ENCODE data around the gene LRRC9.
"Not testable (repeated sequence)": the region's sequence is repeated elsewhere in the genome, so short reads cannot be mapped to it uniquely, and the experiment has no call there.

Gene LRRC9

GRCh38 chr14:59919570-59920377 lies at the start of gene LRRC9:
Gene LRRC9 (plus strand): TSS chr14:59920144.
- peak in 1 of 2 donors; percentile 3 for DNase-seq

DNA sequence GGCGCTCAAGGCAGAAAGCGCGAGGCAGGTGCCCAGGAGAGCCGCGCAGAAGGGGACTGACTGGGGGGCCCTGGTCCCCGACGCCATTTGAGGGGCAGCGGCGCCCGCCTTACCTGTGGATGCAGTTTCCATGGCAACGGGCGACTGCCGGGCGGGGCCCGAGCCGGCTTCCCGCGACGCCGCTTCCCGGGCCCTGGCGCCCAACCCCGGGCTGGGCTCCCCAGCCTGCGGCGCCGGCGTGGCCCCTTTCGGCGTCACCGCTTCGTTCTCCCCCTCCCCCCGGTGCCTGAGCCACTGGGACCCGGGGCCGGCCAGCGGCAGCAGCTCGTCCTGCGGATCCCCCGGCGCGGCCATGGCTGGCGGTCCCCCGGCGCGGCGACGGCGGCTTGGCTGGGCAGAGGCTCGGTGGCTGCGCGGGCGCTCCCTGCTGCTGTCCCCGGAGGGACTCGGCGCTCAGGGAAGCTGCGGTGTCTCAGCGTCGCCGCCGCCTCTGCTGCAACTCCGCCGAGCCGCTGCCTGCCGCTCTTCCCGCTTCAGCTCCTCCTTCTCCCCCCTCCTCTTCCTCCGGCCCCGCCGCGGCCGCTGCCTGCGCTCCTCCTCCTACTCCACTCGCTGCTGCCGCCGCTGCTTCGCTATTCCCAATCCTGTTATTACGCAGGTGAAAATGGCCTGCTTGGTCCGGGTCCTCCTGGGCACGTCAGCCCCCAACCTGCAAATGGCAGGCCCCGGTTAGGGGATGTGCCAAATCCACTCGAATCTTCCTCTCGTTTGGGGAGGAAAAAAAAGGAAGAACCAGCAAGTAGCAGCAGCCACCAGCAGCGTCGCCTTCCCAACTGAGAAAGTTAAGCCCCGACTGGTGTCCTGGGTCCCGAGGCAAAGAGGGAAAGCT lies 49.4 kb upstream of the LRRC9 start, which contains the start of gene RTN1:
RTN1 (minus strand) TSS at position 500 of the 889 bp plus-strand sequence; CDS start at position 354, 146 bp downstream.
- DNase-seq = peak in 1 of 2 donors; percentile 46

DNA sequence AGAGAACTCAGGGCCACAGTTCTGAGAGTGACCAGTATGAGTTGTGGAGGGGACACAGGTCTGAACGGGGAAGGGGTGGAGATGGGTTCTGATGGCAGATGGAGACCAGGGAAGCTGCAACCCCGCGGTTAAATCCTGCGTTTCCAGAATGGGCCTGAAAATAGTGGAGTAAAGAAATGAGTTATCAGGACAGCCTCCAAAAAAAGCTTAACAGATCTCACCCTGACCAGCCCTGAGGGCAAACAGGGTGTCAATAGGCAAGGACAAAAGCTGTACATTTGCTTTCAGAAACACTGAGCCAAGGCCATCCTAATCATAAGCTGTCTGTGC lies 48.8 kb upstream of the LRRC9 start:
- no peak for DNase-seq

GRCh38 chr14:59882957-59883356 lies 37.0 kb upstream of the LRRC9 start:
- DNase-seq = no peak

GRCh38 chr14:59890676-59891075 lies 29.3 kb upstream of the LRRC9 start:
- DNase-seq = no peak

GRCh38 chr14:59895721-59896120 lies 24.2 kb upstream of the LRRC9 start:
- DNase-seq = no peak

DNA sequence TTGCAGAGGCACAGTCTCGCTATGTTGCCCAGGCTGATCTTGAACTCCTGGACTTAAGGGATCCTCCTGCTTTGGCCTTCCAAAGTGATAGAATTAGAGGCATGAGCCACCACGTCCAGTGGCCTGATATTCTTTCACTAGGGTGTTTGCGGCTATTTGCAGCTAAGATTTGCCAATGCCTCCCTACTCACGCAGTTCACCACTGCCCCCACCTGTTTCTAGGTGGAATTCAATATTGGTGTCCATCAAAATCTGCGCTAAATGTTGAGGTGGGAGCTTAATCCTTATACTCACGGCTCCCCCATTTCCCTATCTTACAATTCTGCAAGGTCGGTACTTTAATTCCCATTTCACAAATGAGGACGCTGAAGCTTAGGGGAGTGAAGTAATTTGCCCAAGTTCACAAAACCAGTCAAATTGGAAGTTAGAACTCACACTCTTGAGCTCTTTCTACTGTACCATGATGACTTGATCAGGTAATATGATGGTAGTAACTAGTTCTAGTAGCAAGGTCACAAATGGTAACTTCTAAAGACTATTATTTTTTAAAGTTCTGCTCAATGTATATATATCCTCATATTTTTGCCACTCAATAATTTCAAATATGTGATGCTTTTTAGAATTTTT lies 22.1 kb upstream of the LRRC9 start:
- no peak for DNase-seq

- DNase-seq = no peak
Observed at GRCh38 chr14:59900556-59900955, 19.4 kb upstream of the LRRC9 start.

- no peak for DNase-seq
Observed at GRCh38 chr14:59904184-59904583, 15.8 kb upstream of the LRRC9 start.

DNA sequence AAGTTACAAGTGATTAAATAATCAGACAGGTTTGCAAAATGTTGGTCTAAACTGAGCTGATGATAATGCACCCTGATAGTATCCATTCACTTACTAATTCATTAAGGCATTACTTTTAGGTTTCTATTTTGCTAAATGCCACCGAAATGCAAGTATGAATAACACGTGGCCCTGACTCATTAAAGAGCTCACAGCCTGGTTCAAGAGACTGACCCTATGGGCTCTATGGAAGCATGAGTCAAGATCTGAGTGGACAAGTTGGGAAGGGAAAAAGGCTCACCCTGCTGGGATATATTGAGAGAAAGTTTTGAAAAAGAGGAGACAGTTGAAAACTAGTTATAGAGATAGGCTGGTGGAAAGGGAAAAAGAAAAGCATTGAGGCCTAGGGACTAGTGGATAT lies 14.8 kb upstream of the LRRC9 start:
- DNase-seq = no peak

DNA sequence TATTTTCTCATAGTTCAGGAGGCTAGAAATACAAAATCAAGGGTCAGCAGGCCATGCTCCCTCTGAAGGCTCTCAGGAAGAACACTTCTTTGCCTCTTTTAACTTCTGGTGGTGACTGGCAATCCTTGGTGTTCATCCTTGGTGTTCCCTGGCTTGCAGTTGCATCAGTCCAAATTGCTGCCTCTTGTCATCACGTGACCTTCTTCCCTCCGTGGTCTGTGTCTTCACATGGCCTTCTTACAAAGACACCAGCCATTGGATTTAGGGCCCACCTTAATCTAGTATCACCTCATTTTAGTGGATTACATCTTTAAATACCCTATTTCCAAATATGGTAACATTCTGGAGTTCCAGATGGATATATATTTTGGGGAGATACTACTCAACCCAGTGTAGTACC lies 7.5 kb upstream of the LRRC9 start:
- no peak for DNase-seq

DNA sequence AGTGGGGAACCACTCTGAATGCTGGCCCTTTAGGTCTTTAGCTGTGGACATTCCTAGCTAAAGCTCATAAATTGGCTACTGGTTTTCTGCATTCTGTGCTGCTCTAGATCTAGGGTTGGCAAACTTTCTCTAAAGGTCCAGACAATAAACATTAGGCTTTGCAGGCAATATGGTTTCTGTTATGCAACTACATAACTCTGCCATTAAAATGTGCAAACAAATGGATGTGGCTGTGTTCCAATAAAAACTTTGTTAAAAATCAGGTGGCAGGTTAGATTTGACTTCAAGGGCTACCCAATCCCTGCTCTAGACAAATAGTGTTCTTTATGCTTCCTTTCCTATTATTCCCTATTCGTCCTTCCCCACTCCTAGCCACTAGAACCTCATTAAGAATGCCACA lies 6.8 kb upstream of the LRRC9 start:
- DNase-seq = no peak

GRCh38 chr14:59918824-59919569 lies 947 bp upstream of the LRRC9 start:
- DNase-seq = peak in 1 of 2 donors; percentile 11

DNA sequence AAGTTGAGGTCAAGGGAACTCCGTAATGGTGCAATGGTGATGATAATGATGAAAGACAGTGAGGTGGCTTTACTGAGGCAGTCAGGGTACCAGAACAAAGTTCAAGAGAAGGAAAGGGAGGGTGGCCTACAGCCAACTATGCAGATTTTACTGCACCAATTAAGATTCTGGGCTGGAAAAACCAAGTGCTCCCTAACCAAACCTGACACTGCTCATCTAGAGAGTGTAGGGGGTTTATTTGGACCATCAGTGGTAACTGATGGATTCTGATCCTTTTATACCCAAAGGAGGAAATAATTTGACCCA lies 387 bp downstream of the LRRC9 start:
- no peak for DNase-seq

- DNase-seq = no peak
Observed at GRCh38 chr14:59925797-59926196, 5.9 kb downstream of the LRRC9 start.

DNA sequence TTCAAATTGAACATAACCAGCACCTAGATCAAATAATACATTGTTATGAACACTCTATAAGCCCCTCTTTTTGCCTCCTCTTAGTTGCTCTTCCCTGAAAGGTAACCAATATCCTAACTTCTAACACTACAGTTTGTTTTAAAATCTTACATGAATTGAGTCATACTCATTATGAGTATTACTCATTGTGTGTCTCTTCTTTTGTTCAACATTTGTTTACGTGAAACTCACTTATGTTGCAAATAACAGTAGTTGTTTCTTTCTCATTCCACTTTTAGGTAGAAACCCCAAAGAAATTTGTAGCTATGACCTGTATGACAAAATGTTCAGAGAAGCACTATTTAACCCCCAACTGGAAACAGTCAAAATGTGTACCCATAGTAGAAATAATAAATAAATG lies 6.6 kb downstream of the LRRC9 start:
- DNase-seq = no peak

DNA sequence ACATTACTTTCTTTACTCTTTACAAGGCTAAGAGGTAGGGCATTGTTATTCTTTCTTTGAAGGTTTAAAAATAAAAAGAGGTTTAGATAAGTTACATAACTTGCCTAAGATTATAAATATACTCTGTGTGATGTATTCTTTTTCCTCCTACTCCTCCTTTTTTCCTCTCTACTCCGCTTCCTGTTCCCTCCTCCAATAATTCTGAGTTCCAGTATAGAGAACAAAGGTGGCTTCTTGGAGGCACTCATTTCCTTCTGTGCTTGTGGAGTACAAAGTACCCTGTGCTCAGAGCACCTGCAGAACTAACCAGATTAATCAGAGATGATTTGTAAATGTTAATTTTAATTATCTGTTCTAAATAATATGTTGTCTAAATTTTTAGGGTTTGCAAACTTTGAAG lies 11.3 kb downstream of the LRRC9 start:
- no peak for DNase-seq

- DNase-seq = no peak
Observed at GRCh38 chr14:59936145-59936544, 16.2 kb downstream of the LRRC9 start.

GRCh38 chr14:59939828-59940227 lies 19.9 kb downstream of the LRRC9 start:
- no peak for DNase-seq

DNA sequence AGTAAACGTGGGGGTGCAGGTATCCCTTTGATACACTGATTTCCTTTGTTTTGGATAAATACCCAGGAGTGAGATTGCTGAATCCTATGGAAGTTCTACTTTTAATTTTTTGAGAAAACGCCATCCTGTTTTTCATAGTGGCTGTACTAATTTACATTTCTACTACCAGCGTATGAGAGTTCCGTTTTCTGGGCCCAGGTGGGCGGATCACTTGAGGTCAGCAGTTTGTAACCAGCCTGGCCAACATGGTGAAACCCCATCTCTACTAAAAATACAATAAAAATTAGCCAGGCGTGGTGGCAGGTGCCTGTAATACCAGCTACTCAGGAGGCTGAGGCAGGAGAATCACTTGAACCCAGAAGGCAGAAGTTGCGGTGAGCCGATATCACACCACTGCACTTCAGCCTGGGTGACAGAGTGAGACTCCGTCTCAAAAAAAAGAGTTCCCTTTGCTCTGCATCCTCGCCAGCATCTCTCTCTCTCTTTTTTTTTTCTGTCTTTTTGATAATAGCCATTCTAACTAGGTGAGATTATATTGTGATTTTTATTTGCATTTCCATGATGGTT lies 22.4 kb downstream of the LRRC9 start:
- DNase-seq = not testable (repeated sequence)

DNA sequence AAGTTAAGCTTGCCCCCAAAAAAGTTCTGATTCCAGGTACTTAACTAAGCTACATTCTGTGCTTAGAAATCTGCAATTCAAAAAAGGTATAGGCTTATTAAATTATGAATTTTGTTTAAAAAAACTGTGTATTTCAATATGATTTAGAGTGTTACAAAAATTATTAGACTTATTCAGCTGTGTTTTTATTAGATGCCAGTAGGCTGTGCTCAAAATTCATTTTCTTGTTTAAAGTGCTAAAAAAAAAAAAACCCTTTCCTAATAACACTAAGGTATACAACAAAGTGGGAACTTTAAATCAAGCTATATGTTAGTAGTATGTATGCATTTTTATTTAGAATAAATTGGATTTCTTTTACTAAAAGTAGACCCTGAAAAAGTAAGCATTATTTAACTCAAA lies 25.0 kb downstream of the LRRC9 start:
- no peak for DNase-seq

GRCh38 chr14:59952141-59952540 lies 32.2 kb downstream of the LRRC9 start:
- DNase-seq = not testable (repeated sequence)

- not testable (repeated sequence) for DNase-seq
Observed at GRCh38 chr14:59957890-59958289, 37.9 kb downstream of the LRRC9 start.

Measured in stimulated activated CD4-positive, alpha-beta T cell treated with anti-CD3 and anti-CD28 coated beads, Interleukin-2, amount 100 ng/mL, for 24 hours (primary cell).